Measurements from ENCODE around the gene ITGA11. TPM values are rescaled to one million over a fixed set of nuclear protein-coding genes. Genes with fewer than 3 reads are reported as not detected.

The ITGA11 gene
- total and polyA plus RNA-seq, 10 donors = 0.27 to 17.2 (median 5.8) TPM

DNA sequence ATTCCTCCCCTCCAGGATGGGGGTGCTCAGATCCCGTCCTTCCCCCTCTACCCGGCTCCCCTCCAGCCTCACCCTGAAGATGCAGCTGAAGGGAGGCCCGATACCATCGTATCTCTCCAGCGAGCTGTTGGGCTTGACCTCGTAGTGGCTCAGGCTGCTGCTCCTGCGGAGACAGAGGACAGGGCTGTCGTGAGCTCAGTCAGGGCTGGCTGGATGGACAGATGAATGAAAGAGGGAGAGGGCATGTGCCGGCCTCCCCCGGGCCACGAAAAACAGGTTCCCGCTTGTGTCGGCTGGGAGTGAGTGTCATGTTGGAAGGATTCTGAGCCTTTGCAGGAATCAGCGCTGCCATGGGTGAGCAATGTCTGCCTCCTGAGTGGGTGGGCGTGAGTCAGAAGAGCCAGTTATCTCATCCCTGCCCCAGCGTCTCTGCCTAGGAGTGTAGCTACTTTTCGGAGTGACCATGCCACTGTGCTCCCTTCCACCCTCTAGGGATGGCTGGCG lies 119.2 kb downstream of the ITGA11 start:
- Histone ChIP-seq H3K27me3 (replicated peaks in 1 of 7) (no peaks in the 10 kb centered on the region), H3K4me1 (peaks cover 0 to 5% (median 0%) of the 10 kb centered on the region in 6 donors), H3K36me3 (no peaks in the 10 kb centered on the region), H3K4me3 (no peak overlapping the region), H3K9me3 (no peaks in the 10 kb centered on the region), H3K27ac (no peak overlapping the region)
- no peak for TF ChIP-seq POLR2A (IDR thresholded peaks at IDR 0.05)
- TF ChIP-seq, protein P1, sequence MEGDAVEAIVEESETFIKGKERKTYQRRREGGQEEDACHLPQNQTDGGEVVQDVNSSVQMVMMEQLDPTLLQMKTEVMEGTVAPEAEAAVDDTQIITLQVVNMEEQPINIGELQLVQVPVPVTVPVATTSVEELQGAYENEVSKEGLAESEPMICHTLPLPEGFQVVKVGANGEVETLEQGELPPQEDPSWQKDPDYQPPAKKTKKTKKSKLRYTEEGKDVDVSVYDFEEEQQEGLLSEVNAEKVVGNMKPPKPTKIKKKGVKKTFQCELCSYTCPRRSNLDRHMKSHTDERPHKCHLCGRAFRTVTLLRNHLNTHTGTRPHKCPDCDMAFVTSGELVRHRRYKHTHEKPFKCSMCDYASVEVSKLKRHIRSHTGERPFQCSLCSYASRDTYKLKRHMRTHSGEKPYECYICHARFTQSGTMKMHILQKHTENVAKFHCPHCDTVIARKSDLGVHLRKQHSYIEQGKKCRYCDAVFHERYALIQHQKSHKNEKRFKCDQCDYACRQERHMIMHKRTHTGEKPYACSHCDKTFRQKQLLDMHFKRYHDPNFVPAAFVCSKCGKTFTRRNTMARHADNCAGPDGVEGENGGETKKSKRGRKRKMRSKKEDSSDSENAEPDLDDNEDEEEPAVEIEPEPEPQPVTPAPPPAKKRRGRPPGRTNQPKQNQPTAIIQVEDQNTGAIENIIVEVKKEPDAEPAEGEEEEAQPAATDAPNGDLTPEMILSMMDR (IDR thresholded peaks at IDR 0.05 in 8 of 11, conservative IDR thresholded peaks at IDR 0.05 in 3 of 11) = no peak
- TF ChIP-seq POLR2AphosphoS5 (IDR thresholded peaks at IDR 0.05) = no peak
- intact Hi-C loops (cut with DNase I; ENCODE audit: low total_unique reads) = no loop called here
- DNase-seq = peak; percentile 65
- WGBS, 5 donors = 90 to 95% (median 93%) methylated on average over 16 to 18 of the region's 18 CpGs

DNA sequence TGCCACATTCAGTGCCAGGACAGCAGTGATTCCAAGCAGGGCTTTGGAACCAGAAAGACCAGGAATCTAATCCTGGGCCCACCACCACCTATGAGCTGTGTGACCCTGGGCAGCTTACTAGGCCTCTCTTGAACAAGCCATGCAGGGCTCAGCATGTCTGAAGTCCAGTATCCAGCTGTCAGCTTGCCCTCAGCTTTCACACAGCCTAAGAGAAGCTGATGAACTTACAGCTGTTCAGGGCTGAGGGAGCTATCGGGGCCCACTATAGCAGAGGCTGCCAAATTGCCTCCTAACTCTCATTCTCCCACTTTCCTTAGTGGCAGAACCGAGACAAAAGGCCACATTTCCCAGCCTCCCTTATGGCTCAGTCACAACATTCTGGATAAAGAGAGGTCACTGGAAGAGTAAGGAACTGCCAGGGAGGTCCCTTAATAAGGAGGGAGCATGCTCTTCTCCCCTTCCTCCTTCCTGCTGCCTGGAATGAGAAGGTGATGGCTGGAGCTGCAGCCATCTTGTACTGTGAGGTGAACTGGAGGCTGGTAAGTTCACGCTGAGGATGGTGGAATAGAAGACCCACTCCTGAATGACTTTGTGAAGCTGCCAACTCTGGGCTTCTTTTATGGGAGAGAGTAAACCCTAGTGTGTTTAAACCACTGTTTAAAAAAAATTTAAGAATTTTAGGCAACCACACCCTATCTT lies 120.0 kb downstream of the ITGA11 start:
- DNase-seq = peak; percentile 29
- intact Hi-C loops (cut with DNase I; ENCODE audit: low total_unique reads) = no loop called here
- Histone ChIP-seq H3K4me1 (peaks cover 0 to 6% (median 2%) of the 10 kb centered on the region in 6 donors), H3K9me3 (no peaks in the 10 kb centered on the region), H3K36me3 (no peaks in the 10 kb centered on the region), H3K27me3 (replicated peaks in 1 of 7) (peaks cover 0 to 5% (median 0%) of the 10 kb centered on the region in 7 donors), H3K27ac (no peak overlapping the region), H3K4me3 (no peak overlapping the region)
- 77 to 100% (median 89%) methylated on average over 2 to 3 of the region's 3 CpGs for WGBS, 5 donors
- TF ChIP-seq, protein P1 (IDR thresholded peaks at IDR 0.05 in 8 of 11, conservative IDR thresholded peaks at IDR 0.05 in 3 of 11) = no peak
- no peak for TF ChIP-seq POLR2A (IDR thresholded peaks at IDR 0.05)
- TF ChIP-seq POLR2AphosphoS5 (IDR thresholded peaks at IDR 0.05) = no peak

DNA sequence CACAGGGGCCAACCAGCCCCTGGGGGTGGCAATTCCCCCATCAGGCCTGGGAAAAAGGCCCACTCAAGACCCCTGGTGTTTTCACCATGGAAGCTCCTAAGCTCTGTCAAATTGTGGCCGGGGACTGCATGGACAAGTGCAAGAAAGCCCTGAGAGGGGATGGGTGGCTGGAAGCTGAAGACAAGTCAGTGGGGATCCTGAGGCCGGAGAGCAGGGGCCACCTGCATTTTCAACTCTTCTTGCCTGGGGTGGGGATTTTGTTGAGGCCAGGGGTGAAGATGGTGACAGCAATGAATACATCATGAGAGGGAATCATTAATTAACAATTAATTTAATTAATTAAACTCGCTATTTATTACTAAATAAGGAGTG lies 120.5 kb downstream of the ITGA11 start:
- Histone ChIP-seq H3K27ac (no peak overlapping the region), H3K4me1 (peaks cover 0 to 11% (median 7%) of the 10 kb centered on the region in 6 donors)

DNA sequence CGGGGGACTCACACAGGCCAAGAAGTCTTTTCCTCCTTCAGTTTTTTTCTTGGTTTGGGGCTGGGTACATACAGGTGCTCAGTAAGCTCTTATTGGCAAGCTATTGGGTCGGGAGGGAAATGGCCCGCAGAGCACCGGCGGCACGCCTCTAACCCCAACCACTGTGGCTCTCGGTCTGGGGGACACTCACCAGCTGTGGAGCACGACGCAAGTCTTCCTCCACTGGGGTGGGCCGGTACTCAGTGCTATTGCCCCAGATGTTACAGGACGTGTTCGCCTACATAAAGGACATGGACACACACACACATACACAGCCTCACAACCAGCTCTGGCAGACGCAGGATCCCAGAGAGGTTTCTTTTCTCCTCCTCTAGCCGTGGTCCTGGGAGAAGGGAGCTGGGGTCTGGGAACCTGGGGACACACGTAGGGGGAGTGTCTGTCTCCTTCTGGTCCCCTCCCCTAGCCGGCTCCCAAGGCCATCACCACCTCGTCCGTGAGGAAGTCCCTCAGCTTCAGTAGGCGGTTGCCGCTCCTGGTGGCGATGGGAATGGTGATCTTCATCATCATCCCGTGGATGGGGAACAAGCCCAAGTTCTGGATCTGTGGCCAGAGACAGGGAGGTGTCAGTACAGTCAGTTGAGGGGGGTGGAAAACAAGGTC lies 121.0 kb downstream of the ITGA11 start:
- H3K27me3 ChIP-seq (replicated peaks in 1 of 7) = peaks cover 0 to 6% (median 0%) of the 10 kb centered on the region in 7 donors
- H3K9me3 ChIP-seq = no peaks in the 10 kb centered on the region
- intact Hi-C loops (cut with DNase I; ENCODE audit: low total_unique reads) = no loop called here
- peak; percentile 41 for DNase-seq
- 88 to 91% (median 89%) methylated on average over 20 to 22 of the region's 22 CpGs for WGBS, 5 donors
- H3K36me3 ChIP-seq = no peaks in the 10 kb centered on the region
- peaks cover 0 to 15% (median 11%) of the 10 kb centered on the region in 6 donors for H3K4me1 ChIP-seq
- no peak overlapping the region for H3K27ac ChIP-seq
- H3K4me3 ChIP-seq = no peak overlapping the region
- TF ChIP-seq POLR2A (IDR thresholded peaks at IDR 0.05) (no peak), POLR2AphosphoS5 (IDR thresholded peaks at IDR 0.05) (no peak)
- TF ChIP-seq, protein P1 (IDR thresholded peaks at IDR 0.05 in 8 of 11, conservative IDR thresholded peaks at IDR 0.05 in 3 of 11) = no peak

More for the DNA sequence above, 120.5 kb downstream of the ITGA11 start:
- no peak for TF ChIP-seq POLR2A (IDR thresholded peaks at IDR 0.05)
- peak; percentile 51 for DNase-seq
- Histone ChIP-seq H3K4me3 (no peak overlapping the region), H3K9me3 (no peaks in the 10 kb centered on the region), H3K36me3 (no peaks in the 10 kb centered on the region), H3K27me3 (replicated peaks in 1 of 7) (peaks cover 0 to 6% (median 0%) of the 10 kb centered on the region in 7 donors)
- WGBS, 5 donors = 88 to 97% (median 93%) methylated on average over 3 of the region's 3 CpGs
- intact Hi-C loops (cut with DNase I; ENCODE audit: low total_unique reads) = no loop called here

Measured in spleen (tissue), 11 donors.